ENCODE results near the gene MYO1F.
A peak's percentile ranks its signal among the peaks of the same experiment; 100 is the strongest.
"Not testable (repeated sequence)": the region's sequence is repeated elsewhere in the genome, so short reads cannot be mapped to it uniquely, and the experiment has no call there.

MYO1F gene

DNA sequence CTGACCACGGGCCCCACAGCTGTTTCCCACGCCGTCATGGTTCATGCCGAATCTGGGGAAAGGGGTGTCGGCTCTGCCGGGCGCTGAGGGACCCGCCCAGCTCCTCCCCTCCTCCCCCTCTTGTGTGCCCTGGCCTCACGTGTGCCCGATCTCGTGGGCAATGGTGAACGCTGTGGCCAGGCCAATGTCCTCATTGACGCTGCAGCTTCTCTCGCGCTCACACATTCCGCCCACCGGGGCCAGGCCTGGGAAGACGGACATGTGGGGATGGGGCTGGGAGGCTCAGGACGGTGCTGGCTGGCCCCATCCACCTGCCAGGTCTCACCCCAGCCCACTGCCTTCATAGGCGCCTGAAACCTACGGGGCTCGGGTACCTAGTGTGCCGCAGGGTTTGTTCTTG lies 18.9 kb upstream of the MYO1F start:
- DNase-seq = no peak

DNA sequence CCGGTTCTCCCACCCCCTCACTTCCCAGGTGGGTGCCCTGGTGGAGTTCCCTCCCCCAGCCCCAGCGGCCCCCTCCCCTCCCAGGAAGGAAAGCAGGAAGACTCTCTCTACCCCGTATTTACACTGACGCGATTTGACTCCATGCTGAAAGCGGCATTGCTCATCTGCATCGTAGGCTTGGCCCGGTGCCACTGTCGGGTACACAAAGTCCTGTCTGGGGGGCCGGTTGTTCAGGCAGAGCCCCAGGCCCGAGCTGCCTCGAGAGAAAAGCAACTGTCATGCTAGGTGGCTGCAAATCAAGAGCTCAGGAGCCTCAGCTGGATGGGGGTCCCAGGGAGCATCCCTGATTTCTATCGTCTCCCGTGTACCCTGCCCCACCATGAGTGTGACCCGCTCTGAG lies 18.4 kb upstream of the MYO1F start:
- no peak for DNase-seq

DNA sequence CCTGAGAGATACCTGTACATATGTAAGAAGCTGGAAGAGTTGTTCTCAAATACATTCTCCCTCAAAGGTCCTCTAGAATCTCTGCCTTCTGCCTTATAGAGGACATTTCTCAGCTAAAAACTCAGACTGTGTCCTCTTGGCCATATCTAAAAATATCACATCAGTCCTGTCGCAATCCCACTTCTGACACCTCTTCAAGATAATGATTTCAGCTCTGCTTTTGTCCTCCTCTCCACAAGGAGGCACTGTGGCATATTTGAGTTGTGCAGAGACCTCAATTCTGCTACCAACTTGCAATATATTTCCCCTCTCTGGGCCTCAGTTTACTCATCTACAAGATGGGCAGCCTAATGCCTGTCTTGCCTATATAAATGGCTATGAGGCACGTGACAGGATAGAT lies 16.7 kb upstream of the MYO1F start:
- DNase-seq = no peak

- DNase-seq = peak; percentile 96
These were observed 15.2 kb upstream of the MYO1F start for GRCh38 chr19:8592231-8593009.

GRCh38 chr19:8589177-8589714 lies 12.0 kb upstream of the MYO1F start:
- DNase-seq = no peak

GRCh38 chr19:8585894-8586750 lies 8.9 kb upstream of the MYO1F start:
- DNase-seq = peak; percentile 47

GRCh38 chr19:8584965-8585893 lies 8.0 kb upstream of the MYO1F start:
- DNase-seq = no peak

DNA sequence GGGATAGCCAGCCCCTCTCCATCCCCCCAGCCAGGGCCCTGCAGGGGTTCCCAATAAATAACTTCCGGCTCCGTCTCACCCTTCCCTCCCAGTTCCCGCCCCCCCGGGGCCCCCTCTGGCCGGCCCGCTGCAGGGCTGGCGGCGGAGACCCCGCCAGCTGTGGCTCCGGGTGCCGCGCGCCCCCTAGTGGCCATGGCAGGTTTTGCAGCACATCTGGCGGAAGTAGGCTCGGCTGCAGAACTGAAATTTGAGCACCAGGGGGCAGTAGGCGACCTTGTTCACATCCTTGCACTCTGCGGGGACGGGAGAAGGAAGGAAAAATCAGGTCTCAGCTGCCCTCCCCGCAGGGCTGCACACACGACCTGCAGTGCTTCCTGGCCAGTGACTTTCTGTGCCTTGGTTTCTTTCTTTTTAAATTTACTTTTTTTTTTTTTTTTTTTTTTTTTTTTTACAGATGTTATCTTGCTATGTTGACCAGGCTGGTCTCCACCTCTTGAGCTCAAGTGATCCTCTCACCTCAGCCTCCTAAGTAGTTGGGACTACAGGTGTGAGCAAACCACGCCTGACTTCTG lies 3.6 kb upstream of the MYO1F start:
- DNase-seq = peak; percentile 80

GRCh38 chr19:8578642-8579265 lies 1.5 kb upstream of the MYO1F start:
- DNase-seq = peak; percentile 81

DNA sequence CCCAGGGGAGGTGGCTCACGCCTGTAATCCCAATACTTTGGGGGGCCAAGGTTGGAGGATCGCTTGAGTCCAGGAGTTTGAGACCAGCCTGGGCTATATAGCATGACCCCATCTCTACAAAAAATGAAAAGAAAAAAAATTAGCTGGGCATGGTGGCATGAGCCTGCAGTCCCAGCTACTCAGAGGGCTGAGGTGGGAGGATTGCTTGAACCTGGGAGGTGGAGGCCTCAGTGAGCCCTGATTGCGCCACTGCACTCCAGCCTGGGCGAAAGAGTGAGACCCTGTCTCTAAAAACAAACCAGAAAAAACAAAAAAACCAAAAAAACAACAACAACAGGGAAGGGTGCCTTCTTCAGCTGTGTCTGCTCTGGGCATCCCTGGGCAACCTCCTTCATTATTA lies 499 bp upstream of the MYO1F start:
- DNase-seq = no peak

DNA sequence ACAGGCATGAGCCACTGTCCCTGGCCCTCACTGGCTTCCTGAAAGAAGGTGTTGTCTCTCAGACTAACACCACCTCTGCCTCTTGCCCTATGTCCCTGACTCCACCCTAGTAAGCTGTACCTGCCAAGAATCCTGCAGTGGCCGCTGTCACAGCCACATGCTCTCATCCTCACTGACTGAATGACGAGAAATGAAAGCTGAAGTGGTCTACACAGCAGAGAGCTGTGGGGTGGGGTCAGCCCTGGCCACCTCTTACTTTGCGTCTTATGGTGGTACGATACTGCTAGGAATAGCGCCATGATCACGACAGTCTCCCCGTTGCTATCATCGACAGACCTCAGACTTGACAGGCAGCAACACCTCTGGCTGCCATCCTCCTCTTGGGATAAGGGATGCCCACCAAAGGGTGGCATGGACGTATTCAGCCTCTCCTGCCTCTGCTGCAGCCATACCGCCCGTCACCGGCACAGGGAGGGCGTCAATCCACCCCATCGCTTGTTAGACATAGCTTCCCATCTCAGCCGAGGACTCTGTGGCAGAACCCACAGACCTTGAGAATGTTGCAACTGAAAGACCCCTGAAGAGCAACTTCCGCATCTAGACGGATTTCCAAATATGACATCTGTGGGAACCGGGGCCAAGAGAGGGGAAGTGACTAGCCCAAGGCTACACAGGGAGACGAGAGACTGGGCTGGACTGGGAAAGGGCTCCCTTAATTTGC lies 809 bp downstream of the MYO1F start:
- DNase-seq = no peak

DNA sequence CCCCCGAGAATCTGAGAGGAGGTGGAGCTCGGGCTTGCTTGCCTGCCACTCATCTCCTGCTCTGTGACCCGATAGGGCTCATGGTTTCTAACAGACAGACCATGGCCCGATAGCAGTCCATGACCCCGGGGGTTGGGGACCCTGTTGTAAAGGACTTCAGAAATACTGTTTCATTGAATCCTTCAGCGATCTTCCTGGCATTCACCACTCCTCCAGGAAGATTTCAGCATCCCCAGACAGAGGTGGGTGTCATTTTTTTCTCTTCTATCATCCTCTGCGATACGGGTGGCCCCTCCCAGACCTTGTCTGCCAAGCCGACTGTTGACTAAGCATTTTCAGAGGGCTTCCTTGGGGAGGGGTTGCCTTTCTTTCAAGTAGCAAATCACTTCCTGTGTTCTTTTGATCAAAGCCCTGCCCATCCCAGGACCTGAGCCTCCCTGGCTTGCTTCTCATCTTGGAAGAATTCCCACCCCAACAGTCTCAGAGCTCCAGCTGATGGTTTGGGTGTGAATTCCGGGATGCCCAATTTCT lies 1.7 kb downstream of the MYO1F start:
- peak; percentile 28 for DNase-seq

- not testable (repeated sequence) for DNase-seq
These were observed 2.7 kb downstream of the MYO1F start for GRCh38 chr19:8574619-8574922.

DNA sequence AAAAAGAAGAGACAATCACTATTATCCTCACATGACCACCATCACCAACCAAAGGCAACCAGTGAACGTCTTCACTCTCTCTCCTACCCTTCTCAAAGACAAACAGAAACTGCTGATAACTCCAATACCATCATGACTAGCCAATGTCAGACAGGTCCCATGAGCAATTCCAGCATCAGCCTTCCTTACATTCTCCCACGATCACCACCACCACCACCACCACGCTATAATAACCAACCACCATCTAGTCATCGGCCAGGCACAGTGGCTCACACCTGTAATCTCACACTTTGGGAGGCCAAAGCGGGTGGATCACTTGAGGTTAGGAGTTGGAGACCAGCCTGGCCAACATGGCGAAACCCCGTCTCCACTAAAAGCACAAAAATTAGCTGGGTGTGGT lies 3.9 kb downstream of the MYO1F start:
- DNase-seq = no peak

DNA sequence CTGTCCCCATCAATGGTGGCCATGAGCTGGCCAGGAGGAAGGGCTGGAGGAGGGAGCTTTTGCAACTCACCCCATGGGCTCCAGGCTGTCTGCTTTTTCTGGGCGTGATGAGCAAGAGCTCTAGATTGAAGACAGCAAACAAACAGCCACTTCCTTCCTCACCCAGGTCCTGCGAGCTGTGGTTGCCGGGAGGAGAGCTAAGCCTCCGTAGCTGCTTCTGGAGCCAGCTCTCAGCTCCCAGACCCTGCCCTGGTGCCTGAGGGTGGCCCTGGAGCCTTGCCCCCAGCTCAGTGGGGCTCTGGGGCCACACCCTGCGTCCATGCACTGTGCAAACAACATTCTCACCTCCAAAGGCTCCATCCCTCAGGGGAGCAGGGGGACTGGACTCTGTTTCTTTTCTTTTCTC lies 6.2 kb downstream of the MYO1F start:
- DNase-seq = no peak

DNA sequence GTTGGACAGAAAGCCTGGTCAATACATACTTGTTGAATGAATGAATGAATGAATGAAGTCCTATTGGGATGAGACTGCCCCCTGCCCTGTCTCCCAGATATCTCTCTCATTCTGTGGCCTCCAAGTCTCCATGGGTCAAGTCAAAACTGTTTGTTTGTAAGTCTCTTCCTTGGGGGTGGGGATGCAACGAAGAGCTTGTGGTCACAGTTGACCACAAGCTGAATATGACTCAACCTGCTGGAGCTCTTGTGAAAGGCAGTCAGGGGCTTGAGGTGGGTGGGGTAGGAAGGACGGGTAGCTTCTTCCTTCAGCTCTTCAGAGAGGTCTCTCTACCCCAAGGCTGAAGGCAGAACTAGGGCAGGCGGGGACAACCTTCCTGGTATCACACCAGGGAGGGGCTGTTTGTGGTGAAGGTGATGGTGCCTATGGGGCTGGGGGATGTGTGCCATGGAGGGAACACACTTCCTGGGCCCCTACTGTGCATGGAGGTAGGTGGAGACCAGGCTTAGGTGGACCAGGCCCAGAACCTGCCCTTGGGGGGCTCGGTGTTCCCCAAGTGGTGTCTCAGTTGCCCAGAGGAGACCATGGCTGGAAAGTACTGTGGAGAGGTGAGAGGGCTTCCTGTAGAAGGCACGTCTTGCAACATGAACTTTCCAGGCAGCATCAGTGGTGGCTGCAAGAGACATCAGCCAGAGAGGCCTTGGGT lies 8.0 kb downstream of the MYO1F start:
- no peak for DNase-seq

DNA sequence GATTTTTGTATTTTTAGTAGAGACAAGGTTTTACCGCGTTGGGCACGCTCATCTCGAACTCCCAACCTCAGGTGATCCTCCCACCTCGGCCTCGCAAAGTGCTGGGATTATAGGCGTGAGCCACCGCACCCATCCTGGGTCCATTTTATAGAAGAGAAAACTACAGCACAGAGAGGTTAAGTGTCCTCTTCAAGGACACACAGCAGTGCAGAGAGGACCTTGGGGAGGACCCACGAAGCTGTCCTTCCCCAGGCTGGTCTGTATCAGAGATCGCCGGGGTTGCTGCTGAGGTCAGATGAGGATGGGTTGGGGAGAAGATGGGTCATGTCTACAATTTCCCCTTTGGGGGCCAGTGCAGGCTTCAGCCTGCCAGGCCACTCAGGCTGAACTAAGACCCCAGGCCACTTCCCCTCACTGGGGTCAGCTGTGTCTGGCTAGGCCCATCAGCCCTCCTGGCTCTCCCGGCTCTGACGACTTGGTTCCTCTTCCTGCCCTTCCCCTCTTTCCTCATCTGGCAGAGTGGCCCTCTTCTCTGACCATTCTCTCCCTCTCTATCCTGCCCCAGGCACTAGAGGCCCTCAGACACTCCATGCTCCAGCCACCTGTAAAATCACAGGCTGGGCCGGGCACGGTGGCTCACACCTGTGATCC lies 9.6 kb downstream of the MYO1F start:
- DNase-seq = no peak

GRCh38 chr19:8566855-8567254 lies 10.4 kb downstream of the MYO1F start:
- DNase-seq = no peak

DNA sequence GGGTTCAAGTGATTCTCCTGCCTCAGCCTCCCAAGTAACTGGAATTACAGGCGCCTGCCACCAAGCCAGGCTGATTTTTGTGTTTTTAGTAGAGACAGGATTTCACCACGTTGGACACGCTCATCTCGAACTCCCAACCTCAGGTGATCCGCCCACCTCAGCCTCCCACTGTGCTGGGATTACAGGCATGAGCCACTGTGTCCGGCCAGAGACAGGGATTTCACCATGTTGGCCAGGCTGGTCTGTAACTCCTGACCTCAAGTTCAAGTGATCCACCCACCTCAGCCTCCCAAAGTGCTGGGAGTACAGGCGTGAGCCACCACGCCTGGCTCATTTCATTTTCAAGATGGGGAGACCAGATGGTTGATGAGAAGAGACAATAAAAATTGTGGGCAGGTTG lies 12.4 kb downstream of the MYO1F start:
- DNase-seq = not testable (repeated sequence)

All from activated naive CD4-positive, alpha-beta T cell treated with anti-CD3 and anti-CD28 coated beads, Interleukin-2, amount 50 U/mL, for 16 hours (primary cell).